Measurements from ENCODE around the gene MOB3A. TPM values are rescaled to one million over a fixed set of nuclear protein-coding genes. Genes with fewer than 3 reads are reported as not detected.

MOB3A gene
- total and polyA plus RNA-seq, 2 of the 8 experiments (the other 6 are each of a cell fraction or from before 2014, with no cell fraction given), result 9.2 to 9.6 TPM

- H2AK5ac ChIP-seq (ENCODE audit: low read depth, low read length), result no peak overlapping the region
- no peak overlapping the region for H3K4me3 ChIP-seq (ENCODE audit: extremely low read depth in 1 of 4, insufficient read depth in 2 of 4, low read depth in 3 of 4, low read length in 4 of 4)
- peaks cover 24 to 27% of the 10 kb centered on the region in 2 experiments for H4K20me1 ChIP-seq (replicated peaks in 1 of 2; ENCODE audit: control insufficient read depth in 1 of 2, insufficient read depth in 2 of 2, low read length in 2 of 2)
- WGBS, 2 experiments (ENCODE audit: extremely low coverage in 1 of 2, insufficient coverage in 1 of 2, insufficient read length in 1 of 2, insufficient replicate concordance in 2 of 2, low coverage in 1 of 2, low lambda C conversion rate in 2 of 2, missing lambda C conversion rate in 1 of 2), result 90% methylated on average over 22 of the region's 22 CpGs; no CpG with 5 or more reads in 1 of the 2 experiments
- H3K27me3 ChIP-seq (replicated peaks in 1 of 4; ENCODE audit: control insufficient read depth in 3 of 4, extremely low read depth in 1 of 4, insufficient read depth in 3 of 4, low read length in 3 of 4), result no peaks in the 10 kb centered on the region; a peak in 1 of 7 replicates
- no peak overlapping the region for H2BK15ac ChIP-seq (ENCODE audit: low read length)
- DNase-seq (ENCODE audit: low read depth in 1 of 2, low spot score in 2 of 2) (no peak), FAIRE-seq (no peak)
- H3K4me1 ChIP-seq (replicated peaks in 1 of 4; ENCODE audit: control insufficient read depth in 3 of 4, insufficient read depth in 4 of 4, low read length in 3 of 4), result no peaks in the 10 kb centered on the region
- no peak overlapping the region for H4K5ac ChIP-seq (ENCODE audit: insufficient read length, low read depth, low read length)
- H2BK20ac ChIP-seq (ENCODE audit: low read length), result no peak overlapping the region
- CTCF ChIA-PET (ENCODE audit: partially characterized antibody), result no interaction called here
- no peaks in the 10 kb centered on the region for H3K23me2 ChIP-seq (ENCODE audit: low read depth, low read length)
- no peaks in the 10 kb centered on the region for H3K9me3 ChIP-seq (ENCODE audit: insufficient read depth in 2 of 2, low read depth in 1 of 2, low read length in 1 of 2)
- H4K8ac ChIP-seq (ENCODE audit: extremely low read depth, insufficient read depth, low read length), result no peak overlapping the region
- H3K27ac ChIP-seq (ENCODE audit: low read depth, low read length), result no peak overlapping the region
- no peak overlapping the region for H3K23ac ChIP-seq (ENCODE audit: insufficient read length)
- H4K91ac ChIP-seq (replicated peaks; ENCODE audit: insufficient read length, low read length), result no peak overlapping the region
- peaks cover 9 to 22% (median 13%) of the 10 kb centered on the region in 4 experiments; a peak in 5 of 8 replicates for H3K36me3 ChIP-seq (ENCODE audit: control insufficient read depth in 2 of 4, insufficient read depth in 4 of 4, low read length in 3 of 4)
- H3K14ac ChIP-seq (ENCODE audit: insufficient read length), result no peak overlapping the region
- no peak overlapping the region for H3K18ac ChIP-seq (ENCODE audit: extremely low read depth, low read length)
- H3K79me2 ChIP-seq (ENCODE audit: control insufficient read depth in 1 of 2, insufficient read depth in 2 of 2, low read length in 2 of 2), result peaks cover 6 to 68% of the 10 kb centered on the region in 2 experiments; a peak in 3 of 4 replicates
- no peak overlapping the region for H2AFZ ChIP-seq (ENCODE audit: low read length)
- peaks cover 8% of the 10 kb centered on the region for H3K79me1 ChIP-seq (ENCODE audit: low read depth, low read length)
- H2BK12ac ChIP-seq (ENCODE audit: low read depth, low read length), result no peak overlapping the region
- no peak overlapping the region for H3K56ac ChIP-seq (replicated peaks; ENCODE audit: insufficient read length, low read depth, low read length)
- no peak overlapping the region for H3K9ac ChIP-seq (replicated peaks in 1 of 4; ENCODE audit: extremely low read depth in 1 of 4, low read depth in 3 of 4, low read length in 3 of 4)
- 0 out of 2 replicates have a peak overlapping the region, but pooled peaks have one; percentile 5 for H2BK5ac ChIP-seq (ENCODE audit: low read depth, low read length)
- H3K4ac ChIP-seq (replicated peaks; ENCODE audit: insufficient read length, low read depth, low read length), result no peak overlapping the region
- no peak overlapping the region for H3K4me2 ChIP-seq (ENCODE audit: insufficient read depth in 1 of 2, low read depth in 2 of 2, low read length in 2 of 2)
- H2BK120ac ChIP-seq (replicated peaks; ENCODE audit: low read depth, low read length), result no peak overlapping the region
- POLR2A ChIA-PET (ENCODE audit: partially characterized antibody), result interaction anchor here (0.6 kb wide), 1 partner anchor 289 kb away, joined by 6 read pairs; no protein-coding TSS in a partner anchor
- TF ChIP-seq SUZ12 (IDR thresholded peaks at IDR 0.05; ENCODE audit: low read length) (no peak), KDM4A (IDR thresholded peaks at IDR 0.05; ENCODE audit: low read depth, low read length, severe bottlenecking) (no peak), EZH2 (IDR thresholded peaks at IDR 0.05; ENCODE audit: low read depth, low read length, severe bottlenecking) (no peak), HDAC6 (IDR thresholded peaks at IDR 0.05; ENCODE audit: low read depth, low read length) (no peak), RXRA (IDR thresholded peaks at IDR 0.05; ENCODE audit: insufficient read depth, low read depth, low read length) (no peak), SIRT6 (IDR thresholded peaks at IDR 0.05; ENCODE audit: low read length) (no peak), BCL11A (IDR thresholded peaks at IDR 0.05; ENCODE audit: low read depth in 2 of 2, low read length in 2 of 2) (no peak), BRCA1 (IDR thresholded peaks at IDR 0.05; ENCODE audit: low read depth, low read length) (no peak), ASH2L (IDR thresholded peaks at IDR 0.05; ENCODE audit: low read length) (no peak), GTF2F1 (IDR thresholded peaks at IDR 0.05; ENCODE audit: borderline replicate concordance, low read depth, low read length) (no peak)
- TF ChIP-seq, protein P1, sequence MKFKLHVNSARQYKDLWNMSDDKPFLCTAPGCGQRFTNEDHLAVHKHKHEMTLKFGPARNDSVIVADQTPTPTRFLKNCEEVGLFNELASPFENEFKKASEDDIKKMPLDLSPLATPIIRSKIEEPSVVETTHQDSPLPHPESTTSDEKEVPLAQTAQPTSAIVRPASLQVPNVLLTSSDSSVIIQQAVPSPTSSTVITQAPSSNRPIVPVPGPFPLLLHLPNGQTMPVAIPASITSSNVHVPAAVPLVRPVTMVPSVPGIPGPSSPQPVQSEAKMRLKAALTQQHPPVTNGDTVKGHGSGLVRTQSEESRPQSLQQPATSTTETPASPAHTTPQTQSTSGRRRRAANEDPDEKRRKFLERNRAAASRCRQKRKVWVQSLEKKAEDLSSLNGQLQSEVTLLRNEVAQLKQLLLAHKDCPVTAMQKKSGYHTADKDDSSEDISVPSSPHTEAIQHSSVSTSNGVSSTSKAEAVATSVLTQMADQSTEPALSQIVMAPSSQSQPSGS (IDR thresholded peaks at IDR 0.05; ENCODE audit: low read length), result no peak
Measured at GRCh38 chr19:2139385-2140137, 43.4 kb upstream of the MOB3A start.

Data from H1 (cell line).